HepG2 (cell line): ENCODE results near the gene SNIP1. TPM values are rescaled to one million over a fixed set of nuclear protein-coding genes. Genes with fewer than 3 reads are reported as not detected.
A peak's percentile ranks its signal among the peaks of the same experiment; 100 is the strongest.

Source experiments
- ADNP ChIP-seq: sonication (generic); formaldehyde crosslinking; IDR thresholded peaks from 2 replicates; pipeline ENCODE4 v1.4.0; 2020; ENCODE audit warnings: missing genetic modification reagents
- ATM ChIP-seq: fragments of 450-650 bp; IDR thresholded peaks from 2 replicates; pipeline ENCODE4 v1.7.1; 2017; ENCODE audit warnings: mild to moderate bottlenecking, borderline replicate concordance
- HMG20A ChIP-seq: IDR thresholded peaks from 2 replicates; pipeline ENCODE4 v1.6.1; 2016; ENCODE audit warnings: borderline replicate concordance
- KDM6A ChIP-seq: IDR thresholded peaks from 2 replicates; pipeline ENCODE4 v1.6.1; 2016; ENCODE audit warnings: low read depth
- MTA3 ChIP-seq: sonication (generic); formaldehyde crosslinking; IDR thresholded peaks from 2 replicates; pipeline ENCODE4 v1.4.0; 2020; ENCODE audit warnings: missing genetic modification reagents
- NR2F1 ChIP-seq, 2 experiments: fragments of 450-650 bp in 1 of 2; formaldehyde crosslinking in 1 of 2; IDR thresholded peaks; 2 replicates each; pipeline versions ENCODE4 v1.5.0 to v1.6.1; 2016 to 2020; ENCODE audit warnings: mild to moderate bottlenecking in 1 of 2, missing compliant biosample characterization in 1 of 2, missing genetic modification reagents in 1 of 2, moderate library complexity in 1 of 2
- SCMH1 ChIP-seq: sonication (generic); formaldehyde crosslinking; IDR thresholded peaks from 2 replicates; pipeline ENCODE4 v1.9.0; 2021; ENCODE audit warnings: missing genetic modification reagents, mild to moderate bottlenecking, borderline replicate concordance
- TAF1 ChIP-seq: sonication (generic); formaldehyde crosslinking; IDR thresholded peaks from 2 replicates; pipeline ENCODE4 v1.4.0; 2020; ENCODE audit warnings: missing genetic modification reagents
- U2AF1 ChIP-seq: fragments of 200-400 bp; formaldehyde crosslinking; optimal IDR thresholded peaks from 2 replicates; pipeline ENCODE3; 2017; ENCODE audit warnings: mild to moderate bottlenecking, low read depth, low read length
- ZFP82 ChIP-seq: sonication (generic); formaldehyde crosslinking; IDR thresholded peaks from 2 replicates; pipeline ENCODE4 v1.5.1; 2020; ENCODE audit warnings: mild to moderate bottlenecking, missing genetic modification reagents, borderline replicate concordance
- ZMAT3 ChIP-seq: sonication (generic); formaldehyde crosslinking; conservative IDR thresholded peaks from 2 replicates; pipeline ENCODE4 v1.7.0; 2021; ENCODE audit warnings: missing genetic modification reagents
- ZNF234 ChIP-seq: sonication (generic); formaldehyde crosslinking; conservative IDR thresholded peaks from 2 replicates; pipeline ENCODE4 v1.5.1; 2020; ENCODE audit warnings: mild to moderate bottlenecking, missing genetic modification reagents
- ZNF260 ChIP-seq: sonication (generic); formaldehyde crosslinking; IDR thresholded peaks from 2 replicates; pipeline ENCODE4 v1.4.0; 2020; ENCODE audit warnings: missing genetic modification reagents, low read depth, mild to moderate bottlenecking, borderline replicate concordance
- ZNF543 ChIP-seq: sonication (generic); formaldehyde crosslinking; IDR thresholded peaks from 2 replicates; pipeline ENCODE4 v1.4.0; 2020; ENCODE audit warnings: mild to moderate bottlenecking, missing genetic modification reagents
- polyA plus RNA-seq, 8 experiments: library from polyadenylated mRNA; depleted of rRNA in 3 of 8; stranded (reverse) in 7 of 8; unstranded in 1 of 8; fragments of >200 nt; fragmentation: Illumina TruSeq in 4 of 8; extraction: Trizol in 4 of 8; gene quantifications; 2 replicates each; pipeline versions ENCODE4 v1.2.1 to v1.2.3, GENCODE V29; 2011 to 2016; ENCODE audit warnings: low read depth in 4 of 8, missing spikeins in 1 of 8, mixed read lengths in 1 of 8; ENCODE audit not compliant: insufficient read depth in 1 of 8
- total RNA-seq, 5 experiments: library from RNA; depleted of rRNA; stranded (reverse); fragments of >200 nt; fragmentation: Illumina TruSeq; extraction: Trizol; gene quantifications; 2 replicates each; pipeline ENCODE4 v1.2.3, GENCODE V29; 2016; ENCODE audit warnings: low read depth in 1 of 5
- TF ChIP-seq, protein P1 (sequence below): IDR thresholded peaks from 2 replicates; pipeline ENCODE4 v1.6.1; 2018; ENCODE audit warnings: missing genetic modification reagents, mild to moderate bottlenecking, missing compliant biosample characterization
- TF ChIP-seq, protein P2 (sequence below): sonication (generic); formaldehyde crosslinking; IDR thresholded peaks from one replicate; pipeline ENCODE4 v1.5.1; 2020; ENCODE audit warnings: mild to moderate bottlenecking, missing genetic modification reagents; ENCODE audit errors: not compliant biosample characterization
- TF ChIP-seq, protein P3 (sequence below): sonication (generic); formaldehyde crosslinking; IDR thresholded peaks from 2 replicates; pipeline ENCODE4 v1.8.1; 2023; ENCODE audit warnings: mild to moderate bottlenecking, inconsistent platforms, moderate library complexity, missing genetic modification reagents, borderline replicate concordance
- TF ChIP-seq, protein P4 (sequence below): IDR thresholded peaks from 2 replicates; pipeline ENCODE4 v1.6.1; 2016; ENCODE audit warnings: low read depth, control low read depth

SNIP1 gene
- total and polyA plus RNA-seq, 2 of the 13 experiments (the other 11 are each of a cell fraction or from before 2014, with no cell fraction given) = 5.5 to 11.2 TPM

DNA sequence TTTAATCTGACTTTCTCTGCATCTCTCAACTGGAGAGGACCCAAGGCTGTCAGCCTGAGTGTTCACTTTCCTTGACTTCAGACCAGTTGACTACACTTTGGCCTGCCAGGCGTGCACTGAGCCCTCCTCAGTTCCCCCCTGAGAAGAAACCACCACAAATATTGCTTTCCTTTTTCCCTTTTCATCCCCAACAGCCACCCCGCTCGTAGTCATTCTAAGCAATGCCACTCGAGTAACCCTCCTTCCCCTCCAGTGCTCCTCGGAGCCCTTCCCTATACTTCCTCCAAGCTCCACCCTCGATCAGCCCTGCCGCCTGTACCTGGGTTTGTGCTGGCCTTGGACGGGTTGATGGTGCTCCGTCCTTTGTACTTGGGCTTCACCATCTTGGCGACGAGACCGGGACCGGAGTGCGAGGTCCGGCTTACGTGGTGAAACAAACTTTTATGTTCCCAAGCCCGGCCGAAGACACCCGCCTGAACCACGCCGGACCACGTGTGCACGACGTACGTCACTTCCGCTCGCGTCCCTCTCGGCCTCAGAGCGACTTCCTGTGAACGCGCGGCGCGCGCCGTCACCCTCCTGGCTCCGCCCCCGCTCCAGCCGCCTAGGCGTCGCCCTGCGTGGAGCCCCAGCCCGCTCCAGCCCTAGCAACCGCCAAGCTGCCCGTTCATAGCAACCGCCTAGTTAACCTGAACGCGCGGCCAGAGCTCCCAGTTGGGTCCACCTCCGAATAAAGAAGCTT is 41.5 kb upstream of the SNIP1 start, which contains the start of gene GNL2 (continued):
- TF ChIP-seq ATM (no peak), ZFP82 (no peak), SCMH1 (no peak), HMG20A (CRISPR knock-in tag) (no peak), KDM6A (CRISPR knock-in tag) (no peak), MTA3 (CRISPR knock-in tag) (no peak), ZNF234 (CRISPR knock-in tag) (no peak), NR2F1 (CRISPR knock-in tag; IDR thresholded peaks at IDR 0.05) (no peak), ZNF543 (CRISPR knock-in tag) (no peak), ZMAT3 (CRISPR knock-in tag) (no peak), ZNF260 (no peak), U2AF1 (no peak), ADNP (CRISPR knock-in tag) (no peak), TAF1 (peak; percentile 82)
- TF ChIP-seq, protein P1, sequence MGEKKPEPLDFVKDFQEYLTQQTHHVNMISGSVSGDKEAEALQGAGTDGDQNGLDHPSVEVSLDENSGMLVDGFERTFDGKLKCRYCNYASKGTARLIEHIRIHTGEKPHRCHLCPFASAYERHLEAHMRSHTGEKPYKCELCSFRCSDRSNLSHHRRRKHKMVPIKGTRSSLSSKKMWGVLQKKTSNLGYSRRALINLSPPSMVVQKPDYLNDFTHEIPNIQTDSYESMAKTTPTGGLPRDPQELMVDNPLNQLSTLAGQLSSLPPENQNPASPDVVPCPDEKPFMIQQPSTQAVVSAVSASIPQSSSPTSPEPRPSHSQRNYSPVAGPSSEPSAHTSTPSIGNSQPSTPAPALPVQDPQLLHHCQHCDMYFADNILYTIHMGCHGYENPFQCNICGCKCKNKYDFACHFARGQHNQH (CRISPR knock-in tag) = no peak
- TF ChIP-seq, protein P2, sequence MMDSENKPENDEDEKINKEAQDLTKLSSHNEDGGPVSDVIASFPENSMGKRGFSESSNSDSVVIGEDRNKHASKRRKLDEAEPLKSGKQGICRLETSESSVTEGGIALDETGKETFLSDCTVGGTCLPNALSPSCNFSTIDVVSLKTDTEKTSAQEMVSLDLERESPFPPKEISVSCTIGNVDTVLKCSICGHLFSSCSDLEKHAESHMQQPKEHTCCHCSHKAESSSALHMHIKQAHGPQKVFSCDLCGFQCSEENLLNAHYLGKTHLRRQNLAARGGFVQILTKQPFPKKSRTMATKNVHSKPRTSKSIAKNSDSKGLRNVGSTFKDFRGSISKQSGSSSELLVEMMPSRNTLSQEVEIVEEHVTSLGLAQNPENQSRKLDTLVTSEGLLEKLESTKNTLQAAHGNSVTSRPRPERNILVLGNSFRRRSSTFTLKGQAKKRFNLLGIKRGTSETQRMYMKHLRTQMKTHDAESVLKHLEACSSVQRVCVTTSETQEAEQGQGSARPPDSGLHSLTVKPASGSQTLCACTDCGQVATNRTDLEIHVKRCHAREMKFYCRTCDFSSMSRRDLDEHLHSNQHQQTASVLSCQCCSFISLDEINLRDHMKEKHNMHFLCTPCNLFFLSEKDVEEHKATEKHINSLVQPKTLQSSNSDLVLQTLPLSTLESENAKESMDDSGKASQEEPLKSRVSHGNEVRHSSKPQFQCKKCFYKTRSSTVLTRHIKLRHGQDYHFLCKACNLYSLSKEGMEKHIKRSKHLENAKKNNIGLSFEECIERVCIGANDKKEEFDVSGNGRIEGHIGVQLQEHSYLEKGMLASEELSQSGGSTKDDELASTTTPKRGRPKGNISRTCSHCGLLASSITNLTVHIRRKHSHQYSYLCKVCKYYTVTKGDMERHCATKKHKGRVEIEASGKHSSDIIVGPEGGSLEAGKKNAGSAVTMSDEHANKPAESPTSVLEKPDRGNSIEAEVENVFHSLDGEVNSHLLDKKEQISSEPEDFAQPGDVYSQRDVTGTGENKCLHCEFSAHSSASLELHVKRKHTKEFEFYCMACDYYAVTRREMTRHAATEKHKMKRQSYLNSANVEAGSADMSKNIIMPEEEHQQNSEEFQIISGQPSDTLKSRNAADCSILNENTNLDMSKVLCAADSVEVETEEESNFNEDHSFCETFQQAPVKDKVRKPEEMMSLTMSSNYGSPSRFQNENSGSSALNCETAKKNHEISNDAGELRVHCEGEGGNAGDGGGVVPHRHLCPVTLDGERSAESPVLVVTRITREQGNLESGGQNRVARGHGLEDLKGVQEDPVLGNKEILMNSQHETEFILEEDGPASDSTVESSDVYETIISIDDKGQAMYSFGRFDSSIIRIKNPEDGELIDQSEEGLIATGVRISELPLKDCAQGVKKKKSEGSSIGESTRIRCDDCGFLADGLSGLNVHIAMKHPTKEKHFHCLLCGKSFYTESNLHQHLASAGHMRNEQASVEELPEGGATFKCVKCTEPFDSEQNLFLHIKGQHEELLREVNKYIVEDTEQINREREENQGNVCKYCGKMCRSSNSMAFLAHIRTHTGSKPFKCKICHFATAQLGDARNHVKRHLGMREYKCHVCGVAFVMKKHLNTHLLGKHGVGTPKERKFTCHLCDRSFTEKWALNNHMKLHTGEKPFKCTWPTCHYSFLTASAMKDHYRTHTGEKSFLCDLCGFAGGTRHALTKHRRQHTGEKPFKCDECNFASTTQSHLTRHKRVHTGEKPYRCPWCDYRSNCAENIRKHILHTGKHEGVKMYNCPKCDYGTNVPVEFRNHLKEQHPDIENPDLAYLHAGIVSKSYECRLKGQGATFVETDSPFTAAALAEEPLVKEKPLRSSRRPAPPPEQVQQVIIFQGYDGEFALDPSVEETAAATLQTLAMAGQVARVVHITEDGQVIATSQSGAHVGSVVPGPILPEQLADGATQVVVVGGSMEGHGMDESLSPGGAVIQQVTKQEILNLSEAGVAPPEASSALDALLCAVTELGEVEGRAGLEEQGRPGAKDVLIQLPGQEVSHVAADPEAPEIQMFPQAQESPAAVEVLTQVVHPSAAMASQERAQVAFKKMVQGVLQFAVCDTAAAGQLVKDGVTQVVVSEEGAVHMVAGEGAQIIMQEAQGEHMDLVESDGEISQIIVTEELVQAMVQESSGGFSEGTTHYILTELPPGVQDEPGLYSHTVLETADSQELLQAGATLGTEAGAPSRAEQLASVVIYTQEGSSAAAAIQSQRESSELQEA (CRISPR knock-in tag) = no peak
- TF ChIP-seq, protein P3, sequence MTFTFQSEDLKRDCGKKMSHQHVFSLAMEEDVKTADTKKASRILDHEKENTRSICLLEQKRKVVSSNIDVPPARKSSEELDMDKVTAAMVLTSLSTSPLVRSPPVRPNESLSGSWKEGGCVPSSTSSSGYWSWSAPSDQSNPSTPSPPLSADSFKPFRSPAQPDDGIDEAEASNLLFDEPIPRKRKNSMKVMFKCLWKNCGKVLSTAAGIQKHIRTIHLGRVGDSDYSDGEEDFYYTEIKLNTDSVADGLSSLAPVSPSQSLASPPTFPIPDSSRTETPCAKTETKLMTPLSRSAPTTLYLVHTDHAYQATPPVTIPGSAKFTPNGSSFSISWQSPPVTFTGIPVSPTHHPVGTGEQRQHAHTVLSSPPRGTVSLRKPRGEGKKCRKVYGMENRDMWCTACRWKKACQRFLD (CRISPR knock-in tag) = 0 out of 2 replicates have a peak, but pooled peaks have one; percentile 73
- TF ChIP-seq, protein P4, sequence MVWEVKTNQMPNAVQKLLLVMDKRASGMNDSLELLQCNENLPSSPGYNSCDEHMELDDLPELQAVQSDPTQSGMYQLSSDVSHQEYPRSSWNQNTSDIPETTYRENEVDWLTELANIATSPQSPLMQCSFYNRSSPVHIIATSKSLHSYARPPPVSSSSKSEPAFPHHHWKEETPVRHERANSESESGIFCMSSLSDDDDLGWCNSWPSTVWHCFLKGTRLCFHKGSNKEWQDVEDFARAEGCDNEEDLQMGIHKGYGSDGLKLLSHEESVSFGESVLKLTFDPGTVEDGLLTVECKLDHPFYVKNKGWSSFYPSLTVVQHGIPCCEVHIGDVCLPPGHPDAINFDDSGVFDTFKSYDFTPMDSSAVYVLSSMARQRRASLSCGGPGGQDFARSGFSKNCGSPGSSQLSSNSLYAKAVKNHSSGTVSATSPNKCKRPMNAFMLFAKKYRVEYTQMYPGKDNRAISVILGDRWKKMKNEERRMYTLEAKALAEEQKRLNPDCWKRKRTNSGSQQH = no peak
